ENCODE data around the gene CD101.

Gene CD101

DNA sequence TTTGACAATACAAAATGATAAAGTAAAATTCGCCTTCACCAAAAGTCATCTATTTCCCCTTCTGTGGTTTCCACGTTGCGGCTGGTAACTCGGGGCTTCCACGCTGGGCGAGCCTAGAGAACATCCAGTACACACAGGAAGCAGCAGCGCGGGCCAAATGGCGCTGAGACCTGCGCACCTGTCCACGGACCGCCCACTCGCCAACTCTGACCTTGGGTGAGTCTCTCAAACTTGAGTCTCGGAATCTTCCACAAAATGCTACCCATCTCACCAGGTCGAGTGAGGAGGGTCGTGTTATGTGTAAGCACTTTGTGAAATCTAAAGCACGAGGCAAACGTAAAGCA is 57.7 kb downstream of the CD101 start:
- DNase-seq: peak; percentile 47 to 82 (median 59)

GRCh38 chr1:117059678-117060440 is 58.3 kb downstream of the CD101 start, which contains the start of gene TTF2:
Gene TTF2, plus strand, starts transcription at chr1:117060326. Its CDS starts 21 bp downstream, at chr1:117060347.
- DNase-seq: peak; percentile 87 to 99 (median 93)

- DNase-seq: peak in 3 of 5 donors; percentile 16 to 40 (median 20)
These were observed 59.1 kb downstream of the CD101 start for GRCh38 chr1:117060441-117061317.

- peak in 1 of 5 donors; percentile 56 for DNase-seq
These were observed 60.4 kb downstream of the CD101 start for GRCh38 chr1:117061986-117062415.

GRCh38 chr1:117066367-117066766 is 64.8 kb downstream of the CD101 start:
- DNase-seq: no peak

GRCh38 chr1:117067533-117068370 is 66.2 kb downstream of the CD101 start:
- DNase-seq: peak in 1 of 5 donors; percentile 26

GRCh38 chr1:117068580-117068979 is 67.0 kb downstream of the CD101 start:
- no peak for DNase-seq

- no peak for DNase-seq
These were observed 67.8 kb downstream of the CD101 start for GRCh38 chr1:117069220-117069844.

- peak in 1 of 5 donors; percentile 49 for DNase-seq
These were observed 68.6 kb downstream of the CD101 start for GRCh38 chr1:117070124-117070523.

- no peak for DNase-seq
These were observed 75.1 kb downstream of the CD101 start for GRCh38 chr1:117076648-117077047.

DNA sequence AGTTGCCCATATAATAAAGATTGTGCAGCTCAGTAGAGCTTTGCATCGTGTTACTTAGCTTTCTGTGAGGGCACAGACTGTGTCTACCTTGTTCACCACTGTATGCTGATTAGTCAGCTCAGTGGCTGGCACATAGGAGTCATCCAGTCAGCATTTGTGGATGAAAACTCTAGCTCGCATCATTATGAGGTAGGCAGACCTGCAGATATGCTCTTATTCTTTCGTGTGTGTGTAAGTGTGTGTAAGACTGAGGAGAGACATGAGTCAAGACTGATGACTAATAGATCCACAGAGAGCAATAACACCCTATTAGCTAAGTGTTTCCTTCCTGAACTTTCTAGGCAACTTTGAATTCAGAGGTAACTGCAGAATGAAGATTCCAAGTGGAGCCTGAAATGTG is 75.7 kb downstream of the CD101 start:
- peak in 1 of 5 donors; percentile 60 for DNase-seq

DNA sequence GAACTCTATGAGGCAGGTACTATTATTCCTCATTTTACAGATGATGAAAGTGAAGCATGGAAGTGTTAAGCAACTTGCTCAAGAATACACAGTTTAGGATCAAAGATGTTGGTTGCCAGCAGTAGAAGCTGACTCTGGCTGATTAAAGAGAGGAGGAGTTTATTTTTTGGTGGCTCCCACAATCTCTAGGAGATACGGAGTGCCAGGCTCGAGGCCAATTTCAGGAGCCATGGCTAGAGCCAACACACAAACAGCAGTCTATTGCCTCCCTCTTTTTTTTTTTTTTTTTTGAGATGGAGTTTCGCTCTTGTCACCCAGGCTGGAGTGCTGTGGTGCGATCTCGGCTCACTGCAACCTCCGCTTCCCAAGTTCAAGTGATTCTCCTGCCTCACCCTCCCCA is 78.2 kb downstream of the CD101 start:
- no peak for DNase-seq

DNA sequence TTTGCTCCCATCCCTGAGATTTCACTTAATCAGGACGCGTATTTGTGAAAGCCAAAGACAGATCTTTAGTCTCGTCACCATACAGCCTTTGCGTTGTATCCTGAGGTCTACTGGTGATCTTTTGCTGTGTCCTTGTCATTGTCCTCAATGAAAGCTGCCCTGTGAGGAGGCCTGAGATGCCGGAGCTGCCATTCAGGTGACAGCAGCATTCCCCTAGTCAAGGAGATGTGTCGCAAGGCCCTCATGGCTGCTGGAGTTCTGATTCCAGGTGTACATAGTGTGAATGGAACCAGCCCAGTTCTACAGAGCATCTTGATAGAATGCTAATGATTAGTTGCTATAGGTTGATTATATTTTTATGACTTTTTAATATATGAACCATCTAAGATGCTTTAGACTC is 82.7 kb downstream of the CD101 start:
- no peak for DNase-seq

Measured in T-helper 1 cell (primary cell).